WTC11 (cell line): Measurements from ENCODE around the gene EIF6.

Experiments used
- JUN ChIP-seq: sonication (generic); formaldehyde crosslinking; IDR thresholded peaks from 2 replicates; pipeline ENCODE4 v1.8.0; 2023; ENCODE audit warnings: mild to moderate bottlenecking, missing genetic modification reagents
- MYBL2 ChIP-seq: sonication (generic); formaldehyde crosslinking; IDR thresholded peaks from 2 replicates; pipeline ENCODE4 v1.8.1; 2023; ENCODE audit warnings: mild to moderate bottlenecking, moderate library complexity, missing genetic modification reagents
- ZNF416 ChIP-seq: fragments of 250-450 bp; sonication (Bioruptor Pico); IDR thresholded peaks from 2 replicates; pipeline ENCODE4 v1.9.0; 2021; ENCODE audit warnings: mild to moderate bottlenecking, inconsistent platforms
- TF ChIP-seq, protein P1 (sequence below): fragments of 200-600 bp; IDR thresholded peaks from 2 replicates; pipeline ENCODE4 v1.8.0; 2022; ENCODE audit warnings: antibody characterized with exemption
- TF ChIP-seq, protein P2 (sequence below): sonication (generic); formaldehyde crosslinking; IDR thresholded peaks from 2 replicates; pipeline ENCODE4 v1.8.0; 2022; ENCODE audit warnings: mild to moderate bottlenecking, missing genetic modification reagents
- TF ChIP-seq, protein P3 (sequence below): sonication (generic); formaldehyde crosslinking; IDR thresholded peaks from 2 replicates; pipeline ENCODE4 v1.8.0; 2022; ENCODE audit warnings: mild to moderate bottlenecking, missing genetic modification reagents

GRCh38 chr20:35294293-35294685, 9.7 kb upstream of the EIF6 start:
- TF ChIP-seq, protein P1, sequence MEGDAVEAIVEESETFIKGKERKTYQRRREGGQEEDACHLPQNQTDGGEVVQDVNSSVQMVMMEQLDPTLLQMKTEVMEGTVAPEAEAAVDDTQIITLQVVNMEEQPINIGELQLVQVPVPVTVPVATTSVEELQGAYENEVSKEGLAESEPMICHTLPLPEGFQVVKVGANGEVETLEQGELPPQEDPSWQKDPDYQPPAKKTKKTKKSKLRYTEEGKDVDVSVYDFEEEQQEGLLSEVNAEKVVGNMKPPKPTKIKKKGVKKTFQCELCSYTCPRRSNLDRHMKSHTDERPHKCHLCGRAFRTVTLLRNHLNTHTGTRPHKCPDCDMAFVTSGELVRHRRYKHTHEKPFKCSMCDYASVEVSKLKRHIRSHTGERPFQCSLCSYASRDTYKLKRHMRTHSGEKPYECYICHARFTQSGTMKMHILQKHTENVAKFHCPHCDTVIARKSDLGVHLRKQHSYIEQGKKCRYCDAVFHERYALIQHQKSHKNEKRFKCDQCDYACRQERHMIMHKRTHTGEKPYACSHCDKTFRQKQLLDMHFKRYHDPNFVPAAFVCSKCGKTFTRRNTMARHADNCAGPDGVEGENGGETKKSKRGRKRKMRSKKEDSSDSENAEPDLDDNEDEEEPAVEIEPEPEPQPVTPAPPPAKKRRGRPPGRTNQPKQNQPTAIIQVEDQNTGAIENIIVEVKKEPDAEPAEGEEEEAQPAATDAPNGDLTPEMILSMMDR: no peak
- TF ChIP-seq ZNF416 (no peak), MYBL2 (no peak), JUN (CRISPR knock-in tag) (no peak)
- TF ChIP-seq, protein P2, sequence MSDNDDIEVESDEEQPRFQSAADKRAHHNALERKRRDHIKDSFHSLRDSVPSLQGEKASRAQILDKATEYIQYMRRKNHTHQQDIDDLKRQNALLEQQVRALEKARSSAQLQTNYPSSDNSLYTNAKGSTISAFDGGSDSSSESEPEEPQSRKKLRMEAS: no peak
- TF ChIP-seq, protein P3, sequence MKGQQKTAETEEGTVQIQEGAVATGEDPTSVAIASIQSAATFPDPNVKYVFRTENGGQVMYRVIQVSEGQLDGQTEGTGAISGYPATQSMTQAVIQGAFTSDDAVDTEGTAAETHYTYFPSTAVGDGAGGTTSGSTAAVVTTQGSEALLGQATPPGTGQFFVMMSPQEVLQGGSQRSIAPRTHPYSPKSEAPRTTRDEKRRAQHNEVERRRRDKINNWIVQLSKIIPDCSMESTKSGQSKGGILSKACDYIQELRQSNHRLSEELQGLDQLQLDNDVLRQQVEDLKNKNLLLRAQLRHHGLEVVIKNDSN (CRISPR knock-in tag): no peak
